ENCODE results near the gene ZCWPW1.

ZCWPW1 gene

GRCh38 chr7:100351657-100352058, 76.8 kb downstream of the ZCWPW1 start:
- no peak for DNase-seq

Data from SHP77 treated with DMSO at 0.1 percent for 48 hours (cell line).